HG03159 (cell line): ENCODE results near the gene TAAR1.
"Not testable (repeated sequence)": the region's sequence is repeated elsewhere in the genome, so short reads cannot be mapped to it uniquely, and the experiment has no call there.

Experiments
- ATAC-seq: cut with Tn5 transposase; IDR thresholded peaks from one replicate; pipeline ENCODE4 v1.9.1; 2021; ENCODE audit warnings: mild to moderate bottlenecking, moderate library complexity; ENCODE audit not compliant: unreplicated experiment

Gene TAAR1

GRCh38 chr6:132600900-132601299, 58.1 kb downstream of the TAAR1 start:
- not testable (repeated sequence) for ATAC-seq

DNA sequence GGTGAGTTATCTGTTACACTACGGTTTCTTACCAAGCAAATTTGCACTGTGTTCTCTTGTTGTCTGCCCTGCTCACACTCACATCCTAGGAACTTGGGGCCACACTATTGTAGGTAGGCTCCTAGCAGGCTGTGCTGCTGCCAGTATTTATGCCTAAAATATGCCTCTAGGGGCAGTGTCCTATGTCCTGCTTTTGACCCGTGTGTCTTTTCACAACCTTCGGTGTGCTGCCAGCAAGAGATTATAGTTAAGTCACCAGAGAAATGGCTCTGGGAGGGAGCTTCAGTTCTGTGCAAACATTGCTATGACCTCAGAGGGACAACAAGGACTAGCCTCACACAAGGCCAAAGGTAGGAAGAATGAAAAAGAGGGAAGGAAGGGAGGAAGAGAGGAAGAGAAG, 60.5 kb downstream of the TAAR1 start:
- ATAC-seq = peak; percentile 88

GRCh38 chr6:132596201-132596600, 62.8 kb downstream of the TAAR1 start:
- no peak for ATAC-seq
